Stimulated activated CD8-positive, alpha-beta memory T cell treated with anti-CD3 and anti-CD28 coated beads, Interleukin-12 subunit alpha, Interleukin-12 subunit beta, amount 100 ng/mL, for 4 hours (primary cell): ENCODE results near the gene RBMS1.
"Not testable (repeated sequence)": the region's sequence is repeated elsewhere in the genome, so short reads cannot be mapped to it uniquely, and the experiment has no call there.

ENCODE experiments used
- DNase-seq: peaks from one replicate; pipeline ENCODE4 v3.0.0-alpha.2; 2020; ENCODE audit warnings: low read depth

RBMS1 gene

GRCh38 chr2:160469621-160470204 is 23.9 kb downstream of the RBMS1 start:
- no peak for DNase-seq

DNA sequence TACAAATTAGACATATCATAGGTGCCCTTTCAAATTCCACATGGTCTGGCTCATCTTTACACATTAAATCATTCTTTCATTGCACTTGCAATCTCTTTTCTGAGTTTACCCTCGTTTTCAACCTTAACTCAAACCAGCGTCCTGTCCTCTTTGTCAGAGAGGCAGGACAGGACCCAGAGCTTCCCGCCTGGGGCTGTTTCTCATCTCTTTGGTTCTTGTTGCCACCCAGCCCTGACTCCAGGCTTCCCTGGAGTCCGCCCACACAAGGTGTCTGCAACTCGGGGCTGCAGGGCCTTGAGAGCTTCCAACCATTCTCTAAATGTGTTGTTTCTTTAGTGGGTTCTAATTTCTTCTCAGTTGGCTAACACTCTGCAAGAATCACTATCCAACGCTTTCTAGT is 24.4 kb downstream of the RBMS1 start:
- no peak for DNase-seq

GRCh38 chr2:160467086-160467485 is 26.5 kb downstream of the RBMS1 start:
- DNase-seq: no peak

DNA sequence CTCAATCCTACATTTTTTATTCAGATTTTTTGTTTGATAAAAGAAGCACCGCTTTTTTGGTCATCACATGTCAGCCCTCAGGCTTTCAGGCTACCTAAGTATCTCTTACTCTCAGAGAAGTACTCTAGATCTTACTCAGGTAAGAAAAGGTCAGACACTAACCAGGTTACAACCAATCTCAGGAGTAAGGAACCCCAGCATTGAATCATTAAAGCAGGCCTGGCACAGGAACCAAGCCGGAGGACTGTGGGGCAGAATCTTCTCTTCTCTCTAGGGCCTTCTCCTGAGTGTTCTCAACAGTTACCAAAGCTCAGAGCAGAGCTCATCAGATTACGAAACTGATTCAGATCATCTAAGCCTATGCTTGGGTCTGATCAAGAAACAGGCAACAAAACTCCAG is 28.2 kb downstream of the RBMS1 start:
- no peak for DNase-seq

GRCh38 chr2:160465002-160465401 is 28.6 kb downstream of the RBMS1 start:
- DNase-seq: no peak

- DNase-seq: no peak
These were observed 29.6 kb downstream of the RBMS1 start for GRCh38 chr2:160464017-160464416.

DNA sequence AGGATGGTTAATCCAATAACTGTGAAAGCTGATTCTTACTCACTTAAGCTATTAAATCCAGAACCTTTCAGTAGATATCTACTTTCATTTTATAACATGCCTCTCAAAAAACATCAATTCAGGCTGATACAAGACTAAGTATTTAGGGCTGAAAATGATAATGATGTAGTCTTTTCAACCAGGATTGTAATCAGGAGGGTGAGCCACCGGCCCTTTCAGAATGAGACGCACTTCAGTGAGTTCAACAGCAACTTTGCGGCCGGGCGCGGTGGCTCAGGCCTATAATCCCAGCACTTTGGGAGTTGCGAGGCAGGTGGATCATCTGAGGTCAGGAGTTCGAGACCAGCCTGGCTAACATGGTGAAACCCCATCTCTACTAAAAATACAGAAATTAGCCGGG is 30.4 kb downstream of the RBMS1 start:
- no peak for DNase-seq

- no peak for DNase-seq
These were observed 33.3 kb downstream of the RBMS1 start for GRCh38 chr2:160460333-160460731.

GRCh38 chr2:160459538-160460332 is 33.9 kb downstream of the RBMS1 start:
- DNase-seq: no peak

GRCh38 chr2:160458718-160459453 is 34.7 kb downstream of the RBMS1 start:
- DNase-seq: no peak

- DNase-seq: no peak
These were observed 36.0 kb downstream of the RBMS1 start for GRCh38 chr2:160457588-160457987.

- no peak for DNase-seq
These were observed 39.4 kb downstream of the RBMS1 start for GRCh38 chr2:160454070-160454797.

DNA sequence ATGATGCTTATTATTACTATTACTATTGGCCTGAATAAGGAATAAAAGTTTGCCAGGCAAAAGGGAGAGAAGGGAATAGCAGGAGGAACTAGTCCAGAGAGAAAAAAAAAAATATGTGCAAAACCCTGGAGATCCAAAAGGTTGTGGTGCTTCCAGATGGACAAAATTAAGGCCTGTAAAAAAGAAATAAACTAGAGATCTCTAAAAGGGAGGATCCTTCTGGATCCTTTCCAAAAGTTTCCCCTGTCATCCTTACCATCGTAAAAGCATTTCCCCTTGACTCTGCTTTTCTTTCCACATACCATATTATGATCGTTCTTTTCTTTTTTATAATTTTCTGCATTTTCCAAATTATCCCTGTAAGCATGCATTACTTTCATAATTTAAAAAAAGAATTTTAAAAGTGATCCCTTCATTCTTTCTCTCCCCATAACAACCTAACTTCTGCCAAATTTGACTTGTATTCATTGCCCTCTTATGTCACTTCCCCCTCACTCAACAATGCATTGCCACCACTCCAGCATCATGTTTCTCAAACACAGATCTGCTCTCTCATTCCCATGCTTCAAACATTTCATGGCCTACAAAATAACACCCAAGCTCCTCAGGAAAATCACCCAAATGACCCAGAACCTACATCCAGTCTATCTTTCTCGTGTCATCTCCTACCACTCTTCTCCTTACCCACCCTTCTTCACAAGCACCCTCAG is 40.3 kb downstream of the RBMS1 start:
- no peak for DNase-seq

GRCh38 chr2:160450486-160450885 is 43.1 kb downstream of the RBMS1 start:
- no peak for DNase-seq

- DNase-seq: not testable (repeated sequence)
These were observed 44.8 kb downstream of the RBMS1 start for GRCh38 chr2:160448821-160449220.

DNA sequence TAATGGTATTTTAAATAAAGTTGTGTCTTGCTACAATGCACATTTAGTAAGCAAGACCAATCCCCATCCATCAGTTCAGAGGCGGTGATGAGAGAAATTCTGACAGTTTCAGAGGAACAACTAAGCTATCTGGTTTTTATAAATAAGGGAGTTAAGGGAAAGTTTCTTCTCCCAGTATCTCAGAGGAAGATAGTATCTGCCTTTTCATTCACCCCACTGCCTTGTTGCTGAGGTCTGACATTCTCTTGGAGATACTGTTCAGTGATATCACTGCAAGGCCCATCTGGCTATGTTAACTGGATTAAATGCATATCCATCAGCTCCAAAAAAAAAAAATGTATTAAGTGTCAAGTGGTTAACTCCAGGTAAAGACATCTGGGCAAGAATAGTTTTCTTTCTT is 47.9 kb downstream of the RBMS1 start:
- no peak for DNase-seq

GRCh38 chr2:160442603-160443002 is 51.0 kb downstream of the RBMS1 start:
- no peak for DNase-seq

GRCh38 chr2:160440888-160441287 is 52.7 kb downstream of the RBMS1 start:
- DNase-seq: no peak

DNA sequence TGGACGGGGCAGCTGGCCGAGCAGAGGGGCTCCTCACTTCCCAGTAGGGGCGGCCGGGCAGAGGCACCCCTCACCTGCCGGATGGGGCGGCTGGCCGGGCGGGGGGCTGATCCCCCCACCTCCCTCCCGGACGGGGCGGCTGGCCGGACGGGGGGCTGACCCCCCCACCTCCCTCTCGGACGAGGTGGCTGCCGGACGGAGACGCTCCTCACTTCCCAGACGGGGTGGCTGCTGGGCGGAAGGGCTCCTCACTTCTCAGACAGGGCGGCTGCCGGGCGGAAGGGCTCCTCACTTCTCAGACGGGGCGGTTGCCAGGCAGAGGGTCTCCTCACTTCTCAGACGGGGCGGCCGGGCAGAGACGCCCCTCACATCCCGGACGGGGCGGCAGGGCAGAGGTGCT is 54.6 kb downstream of the RBMS1 start:
- DNase-seq: not testable (repeated sequence)

DNA sequence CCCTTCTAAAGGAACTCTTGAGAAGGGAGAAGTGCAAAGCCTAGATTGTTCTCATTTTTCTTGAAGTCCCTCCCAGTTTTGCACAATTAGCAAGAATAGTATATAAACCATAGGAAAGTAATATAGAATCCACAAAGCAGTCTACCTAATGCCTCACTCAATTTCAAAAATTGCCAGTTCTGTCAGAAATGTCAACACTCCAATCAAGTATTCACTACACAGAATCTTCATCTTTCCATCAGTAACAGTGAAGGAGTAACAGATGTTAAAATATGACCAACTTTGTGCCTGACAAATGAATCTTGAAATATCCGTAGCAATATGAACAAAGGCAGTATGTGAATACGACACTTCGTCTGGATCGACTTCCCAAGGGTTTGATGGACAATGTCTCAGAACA is 56.3 kb downstream of the RBMS1 start:
- DNase-seq: no peak

GRCh38 chr2:160434254-160434948 is 59.2 kb downstream of the RBMS1 start:
- DNase-seq: no peak
